ENCODE results near the gene OGFOD3.
"Not testable (repeated sequence)": the region's sequence is repeated elsewhere in the genome, so short reads cannot be mapped to it uniquely, and the experiment has no call there.

OGFOD3 gene

DNA sequence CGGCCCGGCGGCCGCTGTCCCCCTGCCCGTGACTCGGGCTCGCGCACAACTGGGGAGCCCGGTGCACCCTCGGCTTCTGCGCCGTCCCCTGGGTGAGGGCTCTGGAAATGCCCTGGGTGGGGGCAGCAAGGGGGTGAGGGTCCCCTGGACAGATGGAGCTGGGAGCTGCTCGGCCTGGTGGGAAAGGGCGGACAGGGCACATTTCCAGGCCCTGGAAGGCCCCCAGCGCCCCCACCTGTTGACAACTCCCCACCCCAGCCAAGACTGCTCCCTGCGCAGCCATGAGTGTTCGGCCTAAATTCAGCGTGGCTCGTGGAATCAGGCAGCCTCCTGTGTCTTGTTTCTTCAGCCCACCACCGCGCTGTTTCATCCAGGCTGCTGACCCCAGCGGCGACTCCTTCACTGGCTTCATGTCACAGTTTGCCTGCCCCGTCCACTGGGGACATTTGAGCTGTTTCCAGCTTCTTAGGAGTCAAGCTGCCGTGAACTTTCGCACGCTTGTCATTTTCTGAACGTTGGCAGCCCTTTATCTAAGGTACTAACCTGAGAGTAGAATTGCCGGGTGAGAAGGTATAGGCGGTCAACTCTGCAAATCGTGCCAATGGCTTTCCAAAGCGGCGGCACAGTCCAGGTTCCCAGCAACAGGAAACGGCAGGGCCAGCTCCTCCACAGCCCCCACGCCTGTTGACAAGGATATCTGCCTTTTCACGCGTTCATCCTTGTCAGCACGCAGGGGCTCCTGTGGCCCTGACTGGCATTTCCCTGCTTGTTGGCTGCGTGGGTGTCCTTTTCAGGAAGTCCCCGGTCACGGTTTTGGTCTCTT lies 45.9 kb downstream of the OGFOD3 start:
- DNase-seq, result no peak

DNA sequence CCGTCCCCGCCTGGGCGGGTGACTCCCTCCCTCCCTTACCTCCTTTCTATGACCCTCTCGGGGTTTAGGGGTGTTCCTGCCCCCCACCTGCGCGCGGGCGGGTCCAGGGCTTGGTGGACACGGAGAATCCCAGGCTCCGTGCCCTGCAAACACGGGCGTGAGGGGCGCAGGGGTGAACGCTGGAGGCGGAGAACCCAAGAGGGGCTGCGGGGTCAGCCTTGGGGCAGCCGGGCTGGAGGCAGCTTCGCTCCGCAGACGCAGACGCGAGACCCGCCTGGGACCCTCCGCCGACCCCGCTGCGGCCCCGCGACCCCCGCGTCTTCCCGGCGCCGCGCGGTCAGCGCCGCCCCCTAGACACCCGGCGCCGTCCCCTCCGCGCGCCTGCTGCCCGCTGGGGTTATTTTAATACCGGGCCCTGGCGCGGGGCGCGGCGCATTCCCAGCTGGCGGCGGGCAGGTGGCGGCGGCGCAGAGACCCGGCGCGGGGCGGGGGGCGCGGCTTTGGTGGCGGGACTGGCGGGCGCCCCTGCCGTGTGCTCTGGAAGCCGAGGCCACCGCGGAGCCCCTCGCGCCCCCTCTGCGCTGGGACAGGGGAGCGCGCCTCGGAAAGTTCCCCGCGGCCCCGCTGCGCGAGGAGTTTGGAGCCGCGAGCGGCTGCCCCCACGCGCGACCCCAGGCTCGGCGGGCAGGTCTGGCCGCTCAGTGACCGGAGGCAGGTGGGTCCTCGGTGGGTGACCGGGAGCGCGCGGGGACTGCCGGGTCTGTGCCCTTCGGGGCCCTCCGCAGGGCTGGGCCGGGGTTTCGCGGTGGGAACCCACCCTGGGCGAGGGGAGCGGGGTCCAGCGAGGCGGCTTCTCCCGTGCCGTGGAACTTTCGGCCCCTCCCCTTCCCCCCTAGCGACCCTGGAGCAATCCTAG lies 46.8 kb downstream of the OGFOD3 start, which contains the start of gene UTS2R:
UTS2R (plus strand) TSS at position 433 of the 916 bp plus-strand sequence. CDS start 2,560 bp downstream, outside the sequence.
- DNase-seq, result no peak

DNA sequence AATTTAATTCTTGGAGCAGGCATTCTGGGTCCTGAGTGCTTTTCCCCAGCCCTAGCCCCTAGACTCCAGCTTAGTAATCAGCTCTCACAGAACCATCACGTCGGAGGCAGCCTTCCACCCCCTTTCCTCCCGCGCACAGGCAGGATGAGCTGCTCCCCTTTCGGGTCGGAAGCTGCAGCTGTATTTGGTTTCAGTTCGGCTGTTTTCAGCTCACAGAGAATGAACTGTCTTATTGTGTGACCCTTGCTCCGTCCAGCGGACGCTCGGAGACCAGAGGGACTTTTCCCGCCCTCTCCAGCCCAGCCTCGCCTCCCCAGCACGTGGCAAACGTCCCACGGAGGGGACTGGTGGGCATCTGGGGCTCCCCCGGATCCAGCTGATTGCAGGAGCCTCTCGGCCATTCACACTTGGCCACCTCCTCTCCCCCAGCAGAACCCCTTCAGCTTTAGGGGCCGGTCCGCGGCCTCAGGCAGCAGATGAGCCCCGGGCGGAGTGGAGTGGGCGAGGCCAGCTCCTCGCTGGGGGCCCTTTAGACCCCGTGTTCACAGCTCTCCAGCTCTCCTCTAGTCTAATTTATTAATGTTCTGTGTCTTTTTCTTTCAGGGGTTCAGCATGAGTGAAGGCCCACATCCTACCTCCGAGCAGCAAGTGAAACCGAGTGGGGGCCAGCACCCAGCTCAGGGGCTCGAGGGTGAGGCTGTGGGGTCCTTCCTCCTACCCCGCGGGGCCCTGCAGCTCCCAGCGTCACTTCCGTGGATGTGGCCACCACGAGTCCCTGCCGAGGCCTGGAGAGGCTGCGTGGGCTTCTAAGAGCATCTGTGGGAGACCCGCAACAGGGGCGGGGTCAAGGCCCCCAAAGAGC lies 47.7 kb downstream of the OGFOD3 start:
- no peak for DNase-seq

DNA sequence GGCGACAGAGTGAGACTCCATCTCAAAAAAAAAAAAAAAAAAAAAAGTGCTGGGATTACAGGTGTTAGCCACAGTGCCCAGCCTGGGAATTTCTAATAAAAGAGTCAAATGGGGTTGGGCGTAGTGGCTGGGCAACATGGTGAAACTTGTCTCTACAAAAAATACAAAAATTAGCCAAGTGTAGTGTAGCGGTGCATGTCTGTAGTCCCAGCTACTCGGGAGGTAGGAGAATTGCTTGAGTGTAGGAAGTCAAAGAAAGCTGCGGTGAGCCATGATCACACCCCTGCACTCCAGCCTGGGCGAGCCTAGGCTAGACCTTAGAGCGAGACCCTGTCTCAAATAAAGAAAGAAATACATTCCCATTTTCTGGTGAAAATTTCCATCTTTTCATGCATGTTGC lies 49.2 kb downstream of the OGFOD3 start:
- DNase-seq, result no peak

DNA sequence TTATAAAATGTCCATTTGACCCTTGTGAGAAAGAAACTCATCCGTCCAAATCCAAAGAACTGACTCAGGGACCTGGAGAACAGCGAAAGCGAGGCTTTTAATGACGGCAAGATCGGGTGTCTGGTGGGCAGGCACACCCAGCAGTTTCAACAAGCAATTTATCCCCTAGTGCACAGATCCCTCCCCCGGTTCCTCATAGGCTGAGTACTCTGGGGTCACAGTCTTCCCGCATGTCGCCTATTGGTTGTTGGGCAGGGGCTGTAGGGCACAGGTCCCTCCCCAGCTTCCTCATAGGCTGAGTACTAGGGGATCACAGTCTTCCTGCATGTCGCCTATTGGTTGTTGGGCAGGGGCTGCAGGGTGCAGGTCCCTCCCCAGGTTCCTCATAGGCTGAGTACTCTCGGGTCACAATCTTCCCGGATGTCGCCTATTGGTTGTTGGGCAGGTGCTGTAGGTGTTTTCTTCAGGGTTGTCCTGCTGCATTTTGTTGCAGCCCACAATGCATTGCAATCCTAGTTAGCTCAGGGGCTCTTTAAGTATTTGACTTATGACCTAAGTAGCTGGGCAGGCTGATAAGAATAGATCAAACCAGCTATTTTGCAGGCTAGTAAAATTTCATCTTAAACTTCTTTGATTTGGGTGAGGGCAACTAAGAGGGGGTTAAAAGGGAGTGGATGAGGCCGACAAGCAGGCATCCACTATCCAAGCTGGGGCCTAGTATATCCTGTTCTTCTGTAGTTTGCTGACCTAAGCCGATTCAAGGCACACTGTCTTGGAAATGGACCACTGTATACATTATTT lies 50.5 kb downstream of the OGFOD3 start:
- DNase-seq, result no peak

DNA sequence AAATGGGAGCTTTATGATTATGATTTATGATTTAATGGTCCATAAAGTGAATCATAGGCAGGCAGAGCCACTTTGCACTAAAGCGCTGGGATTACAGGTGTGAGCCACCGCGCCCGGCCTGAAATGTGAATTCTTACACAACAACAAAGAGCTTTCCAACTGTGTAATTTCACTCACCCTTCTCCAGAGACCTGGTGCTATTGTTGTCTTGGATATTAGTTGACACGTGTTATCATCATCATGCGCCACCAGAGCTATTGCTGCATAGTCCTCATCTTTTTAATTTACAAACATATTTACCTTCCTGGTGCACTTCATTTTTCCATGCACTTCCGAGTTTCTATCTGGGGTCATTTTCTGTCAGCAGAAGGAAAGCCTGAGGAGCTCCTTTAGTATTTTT lies 51.6 kb downstream of the OGFOD3 start:
- DNase-seq, result peak; percentile 55

DNA sequence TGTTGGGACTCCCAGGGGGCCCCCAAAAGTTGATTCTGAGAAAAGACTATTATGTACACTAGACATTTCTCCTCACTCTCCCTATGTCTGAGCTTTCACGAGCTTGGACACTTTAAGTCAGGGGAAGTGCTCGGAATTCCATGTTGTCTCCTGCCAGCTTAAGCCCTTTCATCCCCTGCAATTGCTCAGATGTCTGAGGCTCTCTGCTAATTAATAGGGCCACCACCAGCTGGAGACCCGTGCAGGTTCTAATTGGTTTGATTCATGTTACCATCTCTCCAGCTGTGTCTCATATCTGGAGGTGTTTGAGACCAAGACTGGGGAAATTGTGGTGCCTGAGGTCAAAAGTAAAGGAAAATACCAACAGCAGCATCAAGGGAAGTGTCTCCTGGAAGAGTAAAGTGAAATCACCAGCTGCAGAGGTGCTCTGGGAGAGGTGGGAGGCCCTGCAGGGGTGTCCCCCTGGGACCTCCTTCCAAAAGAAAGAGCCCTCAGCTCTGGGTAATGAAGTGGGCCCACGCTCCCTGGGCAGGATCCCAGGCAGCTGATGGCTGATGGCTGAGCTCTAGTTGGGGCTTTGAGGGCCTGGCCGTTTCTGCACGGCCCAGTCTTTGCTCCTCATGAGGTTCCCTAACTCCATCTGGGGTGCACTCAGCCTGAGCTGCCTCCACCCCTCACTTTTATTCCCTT lies 52.6 kb downstream of the OGFOD3 start:
- no peak for DNase-seq

DNA sequence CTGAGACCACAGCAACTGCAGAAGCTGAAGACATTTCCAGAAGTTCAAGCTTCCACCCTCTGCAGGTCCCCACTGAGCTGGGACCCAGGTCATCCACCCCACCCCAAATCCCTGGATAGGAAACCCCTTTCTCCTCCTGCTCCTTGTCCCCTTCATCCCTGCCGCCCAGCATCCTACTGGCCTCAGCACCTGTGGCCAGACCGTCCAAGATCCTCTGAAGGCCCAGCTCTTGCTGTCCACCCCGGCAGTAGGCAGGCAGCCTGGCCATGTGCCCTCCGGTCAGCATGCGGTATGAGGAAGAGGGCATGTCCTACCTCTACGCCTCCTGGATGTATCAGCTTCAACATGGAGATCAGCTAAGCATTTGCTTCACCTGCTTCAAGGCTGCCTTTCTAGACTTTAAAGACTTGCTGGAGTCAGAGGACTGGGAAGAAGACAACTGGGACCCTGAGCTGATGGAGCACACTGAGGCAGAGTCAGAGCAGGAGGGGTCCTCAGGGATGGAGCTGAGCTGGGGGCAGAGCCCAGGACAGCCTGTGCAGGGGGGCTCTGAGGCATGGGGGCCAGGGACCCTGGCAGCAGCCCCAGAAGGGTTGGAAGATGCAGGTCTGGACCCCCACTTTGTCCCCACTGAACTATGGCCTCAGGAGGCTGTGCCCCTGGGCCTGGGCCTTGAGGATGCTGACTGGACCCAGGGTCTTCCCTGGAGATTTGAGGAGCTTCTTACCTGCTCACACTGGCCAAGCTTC lies 56.3 kb downstream of the OGFOD3 start:
- DNase-seq, result no peak

DNA sequence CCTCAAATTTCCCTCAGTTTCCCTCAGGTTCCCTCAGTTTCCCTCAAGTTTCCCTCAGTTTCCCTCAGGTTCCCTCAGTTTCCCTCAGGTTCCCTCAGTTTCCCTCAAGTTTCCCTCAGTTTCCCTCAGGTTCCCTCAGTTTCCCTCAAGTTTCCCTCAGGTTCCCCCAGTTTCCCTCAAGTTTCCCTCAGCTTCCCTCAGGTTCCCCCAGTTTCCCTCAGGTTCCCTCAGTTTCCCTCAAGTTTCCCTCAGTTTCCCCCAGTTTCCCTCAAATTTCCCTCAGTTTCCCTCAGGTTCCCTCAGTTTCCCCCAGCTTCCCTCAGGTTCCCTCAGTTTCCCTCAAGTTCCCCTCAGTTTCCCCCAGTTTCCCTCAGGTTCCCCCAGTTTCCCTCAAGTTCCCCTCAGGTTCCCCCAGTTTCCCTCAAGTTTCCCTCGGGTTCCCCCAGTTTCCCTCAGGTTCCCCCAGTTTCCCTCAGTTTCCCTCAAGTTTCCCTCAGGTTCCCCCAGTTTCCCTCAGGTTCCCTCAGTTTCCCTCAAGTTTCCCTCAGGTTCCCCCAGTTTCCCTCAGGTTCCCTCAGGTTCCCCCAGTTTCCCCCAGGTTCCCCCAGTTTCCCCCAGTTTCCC lies 58.8 kb downstream of the OGFOD3 start:
- DNase-seq, result not testable (repeated sequence)

DNA sequence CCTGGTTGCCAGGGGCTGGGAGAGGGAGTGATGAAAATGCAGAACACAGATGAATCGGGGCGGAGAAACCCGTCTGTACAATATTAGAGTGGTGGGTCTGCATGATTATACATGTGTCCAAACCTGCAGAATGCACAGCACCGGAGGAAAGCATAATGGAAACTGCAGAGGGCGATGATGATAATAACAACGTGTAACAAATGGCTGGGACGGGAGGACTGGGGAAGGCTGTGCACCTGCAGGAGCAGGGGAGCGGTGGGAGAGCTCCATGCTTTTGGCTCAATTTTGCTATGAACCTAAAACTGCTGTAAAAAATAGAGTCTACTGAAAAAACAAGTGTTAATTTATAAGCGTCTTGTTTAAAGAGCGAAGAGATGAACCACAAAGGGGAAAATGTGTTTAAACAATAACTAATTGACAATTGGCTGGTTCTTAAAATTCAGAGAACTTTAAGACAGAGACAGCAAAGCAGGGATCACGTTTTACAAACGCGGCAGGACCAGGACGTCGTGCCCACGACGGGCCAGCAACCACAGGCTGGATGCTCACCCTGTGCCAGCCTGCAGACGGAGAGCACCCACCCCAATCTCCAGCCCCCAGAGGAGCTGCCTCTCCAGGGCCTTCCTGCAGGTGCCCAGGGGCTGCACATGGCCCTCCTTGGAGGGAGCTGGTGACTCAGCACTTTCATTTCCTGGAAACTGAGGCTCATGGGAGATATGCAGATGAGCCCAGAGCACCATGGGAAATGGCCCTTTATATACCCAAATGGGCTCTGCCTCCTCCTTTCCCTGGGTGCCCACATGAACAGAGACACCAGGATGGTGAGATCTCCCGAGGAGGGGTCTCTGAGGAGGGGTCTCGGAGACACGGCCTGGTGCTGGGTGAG lies 59.7 kb downstream of the OGFOD3 start, which contains the start of gene TEX19:
TEX19 (plus strand) TSS at position 783 of the 886 bp plus-strand sequence. CDS start 2,904 bp downstream, outside the sequence.
- DNase-seq, result no peak

DNA sequence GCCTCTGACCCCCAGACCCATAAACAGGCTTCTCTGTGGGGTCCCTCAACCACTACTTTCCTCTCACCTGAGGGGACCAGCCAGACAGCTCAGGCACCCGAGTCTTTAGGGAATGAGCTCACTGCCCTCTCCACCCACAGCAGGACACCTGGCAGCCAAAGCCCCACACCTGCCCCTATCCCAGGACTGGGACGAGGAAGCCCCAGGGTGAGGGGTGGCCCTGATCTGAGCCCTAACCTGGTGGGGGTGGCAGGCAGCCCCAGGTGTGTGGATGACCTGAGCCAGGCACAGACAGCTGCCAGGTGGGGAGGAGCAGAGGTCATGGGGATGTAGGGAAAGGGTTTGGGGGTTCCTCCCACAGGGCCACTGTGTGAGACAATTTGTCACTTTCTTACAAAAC lies 61.0 kb downstream of the OGFOD3 start:
- no peak for DNase-seq

DNA sequence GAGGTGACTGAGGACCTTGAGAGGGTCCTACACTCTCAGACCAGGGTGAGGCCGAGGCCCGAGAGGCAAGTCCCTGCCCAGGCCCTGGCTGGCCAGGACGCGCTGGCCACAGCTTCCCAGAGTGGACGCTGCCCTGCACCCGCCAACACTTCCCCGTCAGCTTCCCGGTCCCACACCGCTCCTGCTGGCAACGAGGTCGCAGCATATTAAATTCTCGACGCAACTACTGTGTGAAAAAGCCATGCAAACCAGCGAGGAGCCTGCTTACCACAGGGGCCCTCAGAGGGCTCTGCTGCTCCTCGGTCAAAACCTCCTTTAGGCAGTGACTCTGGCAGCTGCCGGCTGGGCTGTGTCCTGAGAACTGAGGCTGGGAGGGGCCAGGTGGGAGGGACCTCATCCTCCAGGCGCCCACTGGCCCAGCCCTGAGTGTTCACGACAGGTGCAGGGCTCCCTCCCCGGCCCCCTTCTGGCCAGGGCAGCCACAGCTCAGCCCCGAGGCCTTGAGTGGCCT lies 61.5 kb downstream of the OGFOD3 start:
- peak; percentile 63 for DNase-seq

DNA sequence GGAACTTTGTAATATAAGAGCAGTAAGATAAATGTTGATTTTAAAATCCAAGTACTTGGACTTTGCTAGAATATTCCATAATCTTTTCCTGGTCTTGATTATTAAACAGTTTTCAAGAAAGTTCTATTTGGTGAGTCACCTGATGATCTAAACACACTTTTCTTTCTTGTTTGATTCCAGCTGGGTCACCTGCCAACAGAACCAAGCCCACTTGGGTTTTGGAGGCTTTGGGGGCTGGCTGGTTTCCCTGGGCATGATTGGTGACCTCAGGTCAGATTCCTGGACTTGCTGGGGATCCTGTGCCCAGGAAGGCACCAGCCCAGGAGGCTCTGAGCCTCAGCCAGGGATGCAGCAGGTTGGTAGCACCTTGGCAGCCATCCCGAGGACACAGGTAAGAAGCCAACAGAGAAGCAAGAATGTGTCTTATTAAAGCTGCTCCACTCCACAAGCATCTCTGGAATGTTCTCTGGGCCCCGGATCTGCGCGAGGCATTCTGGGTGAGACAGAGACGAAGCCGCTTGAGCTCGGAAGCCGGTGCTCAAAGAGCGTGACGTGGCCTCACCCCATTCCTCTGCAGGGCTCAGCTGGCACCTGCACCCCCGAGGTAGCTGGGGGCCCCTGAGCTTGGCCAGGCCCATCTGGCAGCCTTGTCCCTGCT lies 62.5 kb downstream of the OGFOD3 start:
- DNase-seq, result no peak

DNA sequence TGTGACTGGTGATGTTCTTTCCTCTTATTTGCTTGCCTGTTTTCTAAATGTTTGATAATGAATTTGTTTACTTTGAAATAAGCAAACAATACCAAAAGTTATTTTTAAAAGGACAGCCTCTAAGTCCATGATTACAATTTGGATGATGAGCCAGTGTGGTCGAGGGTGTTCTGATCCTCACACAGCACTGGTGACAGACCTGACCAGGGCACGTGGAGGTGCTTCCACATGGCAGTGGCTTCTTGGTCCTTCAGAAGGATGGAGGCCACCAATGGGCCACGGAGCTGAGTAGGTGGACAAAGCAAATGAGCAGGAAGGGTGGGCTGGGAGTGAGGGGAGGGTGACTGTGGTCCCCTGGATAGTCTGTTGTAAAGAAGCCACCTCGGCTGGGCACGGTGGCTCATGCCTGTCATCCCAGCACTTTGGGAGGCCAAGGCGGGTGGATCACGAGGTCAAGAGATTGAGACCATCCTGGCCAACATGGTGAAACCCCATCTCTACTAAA lies 63.5 kb downstream of the OGFOD3 start:
- no peak for DNase-seq

DNA sequence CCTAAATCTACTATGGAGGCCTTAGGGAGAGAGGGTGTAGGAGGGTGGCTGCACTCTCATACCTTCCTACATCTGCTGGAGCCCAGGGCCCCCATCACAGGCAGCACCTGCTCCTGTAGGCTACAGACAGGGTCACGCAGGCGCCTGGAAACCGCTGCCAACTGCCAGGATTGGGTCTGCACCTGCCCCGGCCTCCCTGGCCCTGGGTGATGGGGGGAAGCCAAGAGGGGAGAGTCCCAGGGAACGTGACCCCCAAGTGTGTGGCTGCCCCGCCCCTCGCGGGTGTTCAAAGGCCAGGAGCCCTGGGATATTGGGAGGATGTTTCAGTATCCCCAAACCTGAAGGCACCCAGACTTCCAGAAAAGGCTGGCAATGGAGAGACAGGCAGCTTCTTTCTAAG lies 64.9 kb downstream of the OGFOD3 start:
- no peak for DNase-seq

DNA sequence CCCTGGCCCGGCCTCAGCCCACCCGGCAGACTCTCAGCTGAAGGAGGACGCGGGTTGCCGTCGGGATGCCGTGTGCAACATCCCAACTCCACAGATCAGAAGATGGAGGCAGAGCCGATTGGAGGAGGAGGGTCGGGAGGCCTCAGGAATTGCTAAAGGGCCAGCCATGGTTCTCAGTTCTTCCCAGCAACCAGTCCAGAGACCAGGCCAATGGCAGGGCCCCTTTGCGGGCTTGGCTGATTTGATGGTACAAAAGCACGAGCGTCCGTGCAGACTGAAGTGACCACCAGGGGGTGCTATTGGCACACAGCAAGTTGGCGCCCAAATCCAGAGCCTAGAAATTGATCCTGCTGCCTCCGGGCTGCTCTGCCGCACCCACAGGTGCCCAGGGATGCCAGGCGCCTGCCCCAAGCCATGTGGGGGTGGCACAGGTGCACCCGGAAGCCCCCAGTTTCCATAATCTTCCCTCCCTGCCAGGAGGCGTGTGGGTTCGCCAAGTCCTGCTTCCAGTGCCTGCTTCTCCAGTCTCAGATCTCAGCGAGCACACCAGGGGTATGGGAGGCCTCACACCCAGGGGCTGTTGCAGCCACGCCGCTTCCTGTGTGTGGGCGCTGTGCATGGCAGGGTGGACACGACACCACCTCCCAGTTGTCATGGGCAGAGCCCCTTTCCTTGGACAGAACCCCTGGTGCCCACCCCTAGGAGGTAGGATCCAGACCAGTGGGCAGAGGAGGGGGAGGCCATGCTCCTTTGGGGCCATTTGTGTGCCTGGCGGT lies 66.5 kb downstream of the OGFOD3 start:
- DNase-seq, result peak; percentile 83

DNA sequence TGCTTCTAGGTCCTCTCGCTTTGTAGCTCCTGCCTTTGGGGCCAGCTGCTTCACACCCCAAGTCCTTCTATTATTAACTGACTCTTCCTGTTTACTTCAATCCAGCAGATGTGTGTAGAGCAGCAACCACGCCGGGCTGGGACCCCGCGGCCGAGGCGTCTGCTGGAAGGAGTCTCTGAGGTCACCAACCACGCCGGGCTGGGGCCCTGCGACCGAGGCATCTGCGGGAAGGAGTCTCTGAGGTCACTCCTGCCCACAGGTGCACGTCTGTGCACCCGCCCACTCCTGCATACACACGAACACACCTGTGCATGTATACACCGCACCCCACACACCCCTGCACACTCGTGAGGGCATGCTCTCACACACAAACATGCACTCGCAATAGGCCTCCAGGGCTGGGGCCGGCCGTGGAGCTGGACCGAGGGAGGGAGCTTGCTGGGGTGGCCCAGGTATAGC lies 67.1 kb downstream of the OGFOD3 start:
- no peak for DNase-seq
